GM13977 (cell line): ENCODE measurements around the gene FRAS1.

Source experiments
- DNase-seq: peaks from one replicate; pipeline ENCODE4 v3.0.0; 2012; ENCODE audit warnings: low spot score
- CTCF ChIP-seq: IDR thresholded peaks from 2 replicates; pipeline ENCODE4 v1.5.1; 2012; ENCODE audit warnings: mild to moderate bottlenecking, control low read depth; ENCODE audit not compliant: insufficient read depth; ENCODE audit errors: extremely low read depth, missing control alignments
- in situ Hi-C: fragments of 300-500 bp; cut with MboI; formaldehyde crosslinking; loops from one replicate; pipeline ENCODE4 v1.12.0; 2022; ENCODE audit warnings: low sequenced_read_pairs, low pct_unique_long_range_greater_than_20kb, mixed read lengths, inconsistent platforms; ENCODE audit not compliant: unreplicated experiment

FRAS1 gene

GRCh38 chr4:78565971-78566372, 508.8 kb downstream of the FRAS1 start:
- no peak for DNase-seq
- TF ChIP-seq CTCF = no peak
- in situ Hi-C loops = no loop called here

GRCh38 chr4:78566834-78567499, 509.8 kb downstream of the FRAS1 start:
- no peak for TF ChIP-seq CTCF
- DNase-seq = no peak
- in situ Hi-C loops = no loop called here

- TF ChIP-seq CTCF = no peak
- DNase-seq = no peak
- in situ Hi-C loops = no loop called here
Measured at GRCh38 chr4:78567500-78568060, 510.5 kb downstream of the FRAS1 start.

- no peak for DNase-seq
- no peak for TF ChIP-seq CTCF
- in situ Hi-C loops = no loop called here
Measured at GRCh38 chr4:78568640-78569305, 511.6 kb downstream of the FRAS1 start.

GRCh38 chr4:78569306-78569821, 512.2 kb downstream of the FRAS1 start:
- TF ChIP-seq CTCF = no peak
- in situ Hi-C loops = no loop called here
- no peak for DNase-seq

GRCh38 chr4:78570117-78570516, 513.0 kb downstream of the FRAS1 start:
- in situ Hi-C loops = no loop called here
- no peak for TF ChIP-seq CTCF
- DNase-seq = no peak
